CD4-positive, alpha-beta T cell treated with Interleukin-1 beta for 1 hour (primary cell): ENCODE results near the gene SHROOM2.
"Not testable (repeated sequence)": the region's sequence is repeated elsewhere in the genome, so short reads cannot be mapped to it uniquely, and the experiment has no call there.

Experiments
- DNase-seq, 2 donors: peaks; one replicate each; pipeline ENCODE4 v3.0.0-alpha.2; 2020 to 2022

Gene SHROOM2

DNA sequence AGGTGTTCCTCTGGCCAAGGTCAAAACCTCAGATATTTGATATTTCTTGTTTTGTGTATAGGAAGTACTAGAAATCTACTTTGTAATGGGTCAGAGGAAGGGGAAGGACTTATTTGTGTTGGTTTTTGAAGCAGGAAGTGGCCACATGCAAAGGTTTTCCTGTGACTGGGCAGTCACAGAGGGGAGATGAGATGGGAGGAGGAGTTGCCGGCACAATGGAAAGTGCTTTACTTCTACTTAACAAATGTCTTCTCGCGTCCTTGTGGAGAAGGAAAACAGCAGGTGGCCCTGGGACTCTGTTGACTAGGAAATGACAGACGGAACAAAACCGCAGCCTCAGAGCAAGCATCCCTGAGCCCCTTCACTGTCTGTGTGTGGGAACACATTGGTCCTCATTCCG, 46.6 kb downstream of the SHROOM2 start:
- no peak for DNase-seq

DNA sequence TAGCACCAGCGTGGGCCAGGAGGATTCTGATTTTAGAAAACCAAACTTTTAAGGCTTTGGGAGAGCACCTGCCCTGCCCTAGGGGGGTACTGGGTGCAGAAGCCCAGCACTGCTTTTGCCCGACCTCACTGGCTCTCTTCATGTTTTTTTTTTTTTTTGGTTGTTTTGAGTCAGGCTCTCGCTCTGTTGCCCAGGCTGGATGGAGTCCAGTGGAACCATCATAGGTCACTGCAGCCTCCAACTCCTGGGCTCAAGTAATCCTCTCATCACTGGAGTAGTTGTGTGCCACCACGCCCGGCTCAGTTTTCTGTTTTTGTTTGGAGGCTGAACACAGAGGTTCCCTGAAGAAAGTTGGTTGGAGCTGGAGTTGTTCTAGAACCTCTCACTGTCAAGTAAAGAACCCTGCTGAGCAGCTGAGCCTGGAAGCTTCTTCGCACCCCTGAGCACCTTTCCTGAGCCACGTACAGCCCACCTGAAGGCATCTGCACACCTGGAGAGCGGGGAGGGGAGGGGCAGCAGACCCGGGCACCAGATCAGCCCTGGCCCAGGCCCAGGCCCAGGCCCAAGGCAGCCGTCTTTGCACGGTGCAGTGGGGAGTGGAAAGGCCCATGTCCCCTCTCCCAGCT, 49.5 kb downstream of the SHROOM2 start:
- DNase-seq: no peak

DNA sequence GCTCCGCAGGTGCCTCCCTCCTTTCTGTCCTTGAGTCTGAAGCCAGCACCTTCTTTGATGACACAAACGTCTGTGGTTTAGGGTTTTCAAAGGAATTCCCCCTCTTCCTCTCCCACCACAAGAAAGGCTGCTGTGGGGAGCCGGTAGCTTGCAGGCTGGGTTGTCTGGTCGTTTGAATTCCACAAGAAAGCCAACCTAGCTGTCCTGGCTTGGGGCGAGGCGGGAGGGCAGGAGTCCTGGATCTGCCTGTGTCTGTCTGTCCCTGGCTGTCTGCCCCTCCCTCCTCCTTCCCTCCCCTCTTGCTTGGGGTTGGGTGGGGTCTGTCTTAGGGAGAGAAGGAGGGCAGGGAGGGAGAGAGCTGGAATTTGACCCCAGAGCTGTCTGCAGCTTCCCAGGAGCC, 56.3 kb downstream of the SHROOM2 start:
- DNase-seq: no peak

DNA sequence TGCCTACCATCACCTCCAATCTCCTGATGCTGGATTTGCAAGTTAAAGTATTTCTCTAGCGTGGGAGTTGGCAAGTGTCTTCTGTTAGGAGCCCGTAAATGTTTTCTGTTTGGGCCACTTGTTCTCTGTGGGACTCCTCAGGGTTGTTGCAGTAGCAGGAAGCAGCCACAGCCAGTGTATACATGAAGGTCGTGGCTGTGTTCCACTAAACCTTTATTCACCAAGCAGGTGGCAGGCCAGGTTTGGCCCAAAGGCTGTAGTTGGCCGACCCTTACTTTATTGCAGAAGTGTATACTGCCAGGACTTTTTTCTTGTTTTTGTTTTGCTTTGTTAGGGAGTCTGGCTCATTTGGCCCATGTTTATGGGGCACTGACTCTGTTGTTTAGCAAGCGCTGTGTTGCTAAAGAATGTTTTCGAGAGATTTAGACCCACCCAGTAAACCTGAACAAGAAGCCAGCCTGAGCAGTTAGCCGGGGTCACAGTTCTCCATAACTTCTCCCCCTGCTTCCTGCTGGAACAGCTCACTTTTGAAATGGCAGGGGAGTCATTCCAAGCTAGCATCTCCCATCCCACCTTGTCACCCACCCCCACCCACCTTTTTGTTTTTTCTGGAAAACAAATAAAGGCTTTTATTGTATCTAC, 58.8 kb downstream of the SHROOM2 start:
- no peak for DNase-seq

DNA sequence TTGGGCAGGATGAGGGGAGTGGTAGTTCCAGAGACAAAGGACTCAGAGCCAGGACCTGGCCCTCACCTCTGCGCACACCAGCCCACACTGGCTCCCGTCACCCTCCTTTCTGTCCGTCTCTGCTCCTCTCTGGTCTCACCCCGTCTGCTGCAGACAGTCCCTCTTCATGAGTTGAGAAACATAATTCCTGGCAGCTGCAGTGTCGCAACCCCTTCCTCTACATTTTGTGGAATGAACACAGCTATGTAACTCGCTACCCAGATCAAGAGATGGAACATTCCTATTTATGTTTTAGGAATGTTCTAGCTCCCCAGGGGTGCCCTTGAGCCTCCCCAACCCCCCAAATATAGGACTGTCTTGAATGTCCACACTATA, 59.3 kb downstream of the SHROOM2 start:
- no peak for DNase-seq

DNA sequence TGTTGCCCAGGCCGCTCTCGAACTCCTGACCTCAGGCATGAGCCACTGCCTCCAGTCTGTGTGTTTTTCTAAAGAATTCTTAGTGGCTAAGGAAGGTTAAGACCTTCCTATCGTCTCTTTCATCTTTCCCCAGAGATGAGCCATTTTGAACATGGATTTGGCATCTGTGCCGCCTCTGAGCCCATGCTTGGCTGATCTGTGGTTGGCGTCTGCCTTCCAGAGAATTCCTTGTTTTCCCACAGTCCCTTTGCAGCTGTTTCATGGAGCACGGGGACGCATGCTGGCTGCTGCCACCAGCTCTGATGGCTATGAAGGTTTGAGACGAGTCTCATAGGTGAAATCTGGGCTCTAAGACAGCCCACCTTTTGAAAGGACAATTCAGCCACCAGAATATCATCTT, 60.4 kb downstream of the SHROOM2 start:
- DNase-seq: no peak

DNA sequence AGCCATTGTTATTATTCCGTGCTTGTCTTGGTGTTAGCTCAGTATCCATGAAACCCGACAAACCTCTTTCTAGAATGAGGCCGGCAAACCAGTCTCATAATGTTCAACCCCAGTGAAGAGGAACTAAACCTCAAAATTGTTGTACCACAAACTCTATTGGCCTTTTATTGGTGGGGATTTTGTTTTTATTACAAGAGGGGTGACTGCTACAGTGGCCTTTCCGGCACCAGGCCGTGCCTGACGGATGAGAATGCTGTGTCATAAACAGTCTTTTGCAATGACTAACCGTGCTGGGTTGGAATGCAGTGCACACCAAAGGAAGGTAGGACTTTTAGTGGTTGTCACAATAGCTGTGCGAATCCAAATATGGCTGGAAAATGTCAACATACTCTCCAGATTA, 60.8 kb downstream of the SHROOM2 start:
- DNase-seq: no peak

DNA sequence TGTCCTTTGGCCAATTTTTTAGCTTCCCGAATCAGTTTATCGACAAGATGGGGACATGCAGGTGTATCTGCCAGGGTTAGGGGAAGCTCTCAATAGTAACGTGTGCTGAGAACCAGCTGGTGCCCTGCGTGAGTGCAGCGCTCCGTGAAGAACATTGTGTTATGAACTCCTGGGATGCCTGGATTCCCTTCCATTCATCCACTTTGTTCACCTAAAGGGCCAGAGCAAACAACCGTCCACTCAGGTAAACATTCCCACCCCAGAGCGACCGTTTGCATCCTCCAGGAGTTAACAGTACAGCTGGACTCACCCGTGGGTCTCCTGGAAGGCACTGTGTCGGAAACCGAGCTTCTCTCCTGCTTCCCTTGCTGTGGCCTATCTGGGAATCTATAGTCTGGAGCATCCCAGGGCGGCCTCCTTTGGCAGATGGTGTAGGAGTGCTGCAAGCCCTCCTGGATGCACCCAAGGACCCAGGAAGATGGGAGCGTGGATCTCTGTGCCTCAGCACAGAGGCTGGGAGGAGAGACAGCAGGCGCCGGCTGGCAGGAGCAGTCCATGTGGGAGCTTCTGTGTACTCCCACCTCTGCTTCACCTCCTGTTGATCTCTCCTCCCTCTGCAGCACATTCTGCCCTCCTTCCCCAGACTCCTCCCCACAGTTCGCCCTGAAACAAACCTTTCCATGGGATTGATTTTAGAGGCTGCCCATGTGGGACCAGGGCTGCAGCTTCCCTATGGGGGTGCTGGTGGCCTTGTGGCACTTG, 62.7 kb downstream of the SHROOM2 start:
- no peak for DNase-seq

DNA sequence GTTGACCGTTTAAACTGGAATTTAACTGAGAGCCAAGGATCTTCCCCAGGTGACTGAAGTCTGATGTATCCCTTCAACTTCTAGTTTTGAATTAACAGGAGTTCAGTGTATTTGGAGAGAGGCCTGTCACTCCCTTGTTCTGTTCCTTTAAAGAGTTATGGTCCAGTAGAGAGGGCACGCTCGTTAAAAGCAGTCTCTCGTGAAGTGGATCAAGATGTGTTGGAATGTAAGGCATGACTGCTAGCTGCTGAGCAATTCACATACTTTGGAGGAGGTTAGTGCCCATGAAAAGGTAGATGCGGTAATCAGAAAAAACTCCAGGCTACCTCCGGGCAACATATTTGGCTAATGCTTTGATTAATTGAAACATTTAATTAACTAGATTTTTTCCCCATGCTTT, 65.7 kb downstream of the SHROOM2 start:
- DNase-seq: no peak

DNA sequence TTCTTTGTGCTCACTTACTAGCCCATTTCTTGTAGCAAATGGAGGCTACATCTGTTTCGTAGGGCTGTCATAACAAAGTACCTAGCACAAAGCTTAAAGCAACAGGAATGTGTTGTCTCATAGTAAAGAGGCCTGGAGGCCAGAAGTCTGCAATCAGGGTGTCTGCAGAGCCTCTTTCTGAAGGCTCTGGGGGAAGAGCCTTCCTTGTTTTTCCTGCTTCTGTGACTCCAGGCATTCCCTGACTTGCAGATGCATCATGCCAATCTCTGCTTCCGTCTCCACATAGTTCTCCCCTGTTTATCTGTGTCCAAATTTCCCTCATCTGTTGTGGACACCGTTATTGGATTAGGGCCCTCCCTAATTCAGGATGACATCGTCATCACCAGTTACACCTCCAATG, 67.1 kb downstream of the SHROOM2 start:
- DNase-seq: no peak

DNA sequence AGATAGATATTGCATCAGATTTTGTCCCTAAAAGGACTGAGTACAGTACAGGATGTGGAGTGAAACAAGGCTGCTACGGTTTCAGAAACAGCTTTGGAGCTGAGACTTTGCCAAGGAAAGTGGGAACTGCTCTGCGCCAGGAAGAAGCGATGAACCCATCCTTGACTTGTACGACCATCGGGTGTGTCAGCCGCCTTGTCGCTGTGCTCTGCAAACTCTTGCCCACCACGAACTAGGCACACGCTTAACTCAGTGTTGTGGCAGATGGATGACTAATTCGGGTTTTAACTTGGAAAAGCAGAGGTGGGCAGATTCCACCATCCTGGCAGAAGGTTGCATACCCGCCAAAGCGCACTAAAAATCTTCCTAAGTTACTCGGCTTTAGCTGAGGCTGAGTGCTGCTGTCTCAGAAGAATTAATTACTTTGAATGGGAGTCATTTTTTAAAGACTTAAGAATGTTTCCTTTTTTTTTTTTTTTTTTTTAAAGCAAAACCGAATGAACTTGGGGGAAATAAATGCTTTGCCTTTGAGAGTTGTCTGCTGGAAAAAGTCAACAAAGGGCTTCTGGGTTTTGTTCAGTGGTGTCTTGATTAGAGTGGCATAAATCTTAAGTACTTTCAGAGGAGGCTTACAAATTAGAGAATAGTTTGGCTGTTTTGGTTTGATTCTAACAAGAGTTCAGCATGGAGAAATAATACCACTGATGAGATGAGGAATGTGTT, 69.5 kb downstream of the SHROOM2 start:
- no peak for DNase-seq

DNA sequence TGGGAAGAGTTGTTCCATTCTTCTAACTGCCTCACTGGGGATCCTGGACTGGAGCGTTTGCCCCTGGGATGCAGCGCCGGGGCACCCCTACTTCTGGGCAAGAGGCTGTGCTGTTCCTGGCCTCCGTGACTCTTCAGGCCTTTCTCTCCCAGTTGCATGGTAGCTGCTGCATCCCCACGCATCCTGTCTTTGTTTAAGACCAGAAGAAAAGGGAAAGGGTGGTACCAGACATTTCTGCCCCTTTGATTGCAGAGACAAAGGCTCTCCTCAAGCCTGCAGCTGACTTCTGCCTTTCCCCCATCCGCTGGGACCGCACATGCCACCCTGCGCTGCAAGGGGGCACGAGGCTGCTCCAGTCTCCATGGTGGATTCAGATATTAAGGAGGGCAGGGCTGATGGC, 70.4 kb downstream of the SHROOM2 start:
- no peak for DNase-seq

DNA sequence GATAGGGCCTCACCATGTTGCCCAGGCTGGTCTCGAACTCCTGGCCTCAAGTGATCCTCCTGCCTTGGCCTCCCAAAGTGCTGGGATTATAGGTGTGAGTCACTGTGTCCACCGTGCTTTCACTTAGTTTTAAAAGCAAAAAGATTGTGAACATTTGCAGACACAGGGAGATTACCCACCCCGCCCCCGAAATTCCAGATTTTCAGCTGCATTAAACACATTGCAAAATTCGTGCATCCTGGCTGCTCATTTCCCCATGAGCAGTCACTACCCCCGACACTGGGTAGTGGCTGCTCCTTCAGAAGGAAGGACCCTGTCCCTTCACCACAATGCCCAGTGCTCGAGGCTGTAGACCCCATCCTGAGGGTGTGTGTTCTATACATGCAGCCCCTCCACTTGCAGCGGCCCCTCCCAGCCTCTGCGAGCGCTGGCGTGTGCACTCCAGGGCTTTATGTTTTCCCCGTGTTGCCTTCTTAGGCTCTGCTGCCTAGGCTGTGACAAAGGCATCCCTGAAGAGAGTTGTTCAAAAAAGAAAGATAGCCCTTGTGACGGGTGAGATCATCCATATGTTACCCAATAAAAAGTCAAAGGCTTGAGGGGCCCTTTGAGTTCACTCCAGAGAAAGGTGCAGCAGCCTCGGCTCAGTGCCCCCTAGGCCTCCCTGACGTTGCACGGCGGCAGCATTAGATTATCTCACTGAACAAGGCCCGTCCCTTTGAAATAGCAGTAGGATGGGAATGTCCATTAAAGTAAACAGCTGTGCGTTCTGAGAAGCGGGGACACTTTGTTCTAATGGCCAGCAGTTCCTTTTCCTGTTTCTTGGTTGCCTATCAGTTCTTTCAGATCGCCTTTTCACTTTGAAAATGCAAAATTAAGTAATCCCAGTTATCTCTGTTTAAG, 71.6 kb downstream of the SHROOM2 start:
- no peak for DNase-seq

DNA sequence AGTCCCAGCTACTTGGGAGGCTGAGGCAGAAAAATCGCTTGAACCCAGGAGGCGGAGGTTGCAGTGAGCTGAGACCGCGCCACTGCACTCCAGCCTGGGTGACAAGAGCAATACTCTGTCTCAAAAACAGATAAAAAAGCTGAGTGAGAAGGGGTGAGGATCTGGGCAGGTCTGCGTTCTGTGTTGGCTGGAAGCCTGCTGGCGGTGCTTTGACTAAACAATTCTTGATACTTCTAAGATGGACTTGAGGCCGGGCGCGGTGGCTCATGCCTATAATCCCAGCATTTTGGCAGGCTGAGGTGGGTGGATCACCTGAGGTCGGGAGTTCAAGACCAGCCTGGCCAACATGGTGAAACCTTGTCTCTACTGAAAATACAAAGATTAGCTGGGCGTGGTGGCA, 72.5 kb downstream of the SHROOM2 start:
- DNase-seq: not testable (repeated sequence)

DNA sequence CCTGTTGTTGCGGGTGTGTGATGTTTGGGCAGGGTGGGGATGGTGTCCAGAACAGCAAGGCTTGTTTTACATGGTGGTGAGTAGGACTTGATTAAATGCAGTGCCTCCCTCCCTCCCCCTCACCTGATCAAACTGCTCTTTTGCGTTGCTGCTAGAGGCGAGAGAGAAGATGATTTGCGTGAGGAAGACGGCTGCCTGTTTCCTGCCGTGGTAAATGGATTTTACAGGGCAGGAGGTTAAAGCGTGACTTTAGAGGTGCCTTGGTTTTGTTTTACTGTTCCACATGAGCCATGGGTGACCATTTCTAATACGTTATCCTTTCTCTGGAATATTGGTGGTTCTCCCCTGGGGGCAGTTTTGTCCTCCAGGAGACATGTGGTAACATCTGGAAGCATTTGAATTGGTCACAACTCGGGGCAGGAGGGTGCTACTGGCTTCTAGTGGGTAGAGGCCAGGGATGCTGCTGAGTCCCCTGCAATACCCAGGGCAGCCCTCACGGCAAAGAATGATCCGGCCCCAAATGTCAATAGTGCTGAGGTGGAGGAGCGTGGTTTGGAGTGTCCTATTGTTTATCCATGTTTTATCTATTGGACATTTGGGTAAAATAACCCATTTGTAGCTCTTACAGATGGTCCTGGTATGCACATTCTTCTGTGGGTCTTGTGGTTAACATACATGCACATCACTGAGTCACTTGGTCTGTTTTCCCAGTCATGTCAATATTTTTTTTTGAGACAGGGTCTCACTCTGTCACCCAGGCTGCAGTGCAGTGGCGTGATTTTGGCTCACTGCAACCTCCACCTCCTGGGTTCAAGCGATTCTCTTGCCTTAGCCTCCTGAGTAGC, 73.7 kb downstream of the SHROOM2 start:
- DNase-seq: no peak

DNA sequence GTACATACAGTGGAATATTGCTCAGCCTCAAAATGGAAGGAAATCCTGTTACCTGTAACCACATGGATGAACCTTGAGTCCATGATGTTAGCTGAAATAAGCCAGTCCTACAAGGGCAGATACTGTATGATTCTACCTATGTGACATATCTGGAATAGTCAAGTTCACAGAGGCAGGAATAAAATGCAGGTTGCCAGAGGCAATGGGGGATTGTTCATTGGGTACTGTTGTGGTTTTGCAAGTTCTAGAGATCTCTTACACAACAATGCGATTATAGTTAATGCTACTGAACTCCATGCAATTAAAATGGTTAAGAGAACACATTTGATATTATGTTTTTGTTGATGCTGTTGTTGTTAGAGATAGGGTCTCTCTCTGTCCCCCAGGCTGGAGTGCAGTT, 74.6 kb downstream of the SHROOM2 start:
- no peak for DNase-seq

DNA sequence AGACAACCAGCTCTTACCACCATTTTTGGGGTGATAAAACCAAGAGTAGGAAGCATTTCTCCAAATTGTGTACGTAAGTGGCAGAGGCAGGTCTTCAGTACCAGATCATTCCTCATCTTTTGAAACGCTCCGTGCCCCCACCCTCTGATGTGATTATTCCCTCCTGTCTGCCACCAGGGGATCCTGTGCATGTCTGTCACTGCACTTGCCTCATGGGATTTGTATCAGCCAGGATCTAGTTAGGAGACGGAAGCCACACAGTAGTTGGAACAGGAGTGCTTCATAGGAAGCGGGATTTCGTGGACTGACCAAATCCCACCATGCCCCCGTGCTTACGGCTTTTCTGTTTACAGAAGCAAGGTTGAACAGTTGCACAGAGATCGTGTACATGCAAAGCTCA, 75.5 kb downstream of the SHROOM2 start:
- DNase-seq: no peak

DNA sequence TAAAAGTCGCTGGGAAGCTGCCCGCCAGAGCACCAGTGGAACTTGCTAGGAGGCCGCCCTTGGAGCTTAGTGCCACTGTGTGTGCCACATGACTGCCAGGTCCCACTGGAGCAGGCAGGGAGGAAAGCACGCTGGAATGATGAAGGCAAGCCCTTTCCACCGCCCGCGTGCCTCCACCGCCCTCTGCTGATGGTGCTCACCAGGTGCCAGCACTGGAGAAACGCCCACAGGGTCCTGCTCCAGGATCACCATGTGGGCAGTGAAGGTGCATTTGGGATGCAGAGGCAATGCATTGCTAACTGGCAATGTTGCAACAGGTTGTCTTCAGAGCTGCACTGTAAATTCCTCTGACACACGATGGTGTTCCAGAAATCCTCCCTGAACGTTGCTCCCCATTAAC, 76.3 kb downstream of the SHROOM2 start:
- DNase-seq: no peak

DNA sequence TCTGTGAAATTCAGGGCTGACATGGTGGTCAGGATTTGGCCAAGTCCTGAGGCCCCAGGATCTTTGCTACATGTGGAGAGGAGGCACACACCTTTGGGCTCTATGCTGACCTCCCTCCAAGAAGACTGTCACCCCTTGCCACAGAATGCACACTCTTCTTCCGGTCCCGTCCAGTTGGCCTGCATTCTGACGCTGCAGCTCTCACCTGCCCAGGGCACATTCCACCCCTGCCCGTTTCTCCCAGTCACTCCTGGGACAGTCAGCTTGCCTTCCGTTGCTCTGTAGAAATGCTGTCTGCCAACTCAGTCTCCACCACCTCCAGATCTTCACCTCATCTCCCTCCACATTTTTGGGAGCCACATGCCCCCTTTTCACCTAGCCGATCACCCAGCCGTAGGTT, 76.7 kb downstream of the SHROOM2 start:
- no peak for DNase-seq

DNA sequence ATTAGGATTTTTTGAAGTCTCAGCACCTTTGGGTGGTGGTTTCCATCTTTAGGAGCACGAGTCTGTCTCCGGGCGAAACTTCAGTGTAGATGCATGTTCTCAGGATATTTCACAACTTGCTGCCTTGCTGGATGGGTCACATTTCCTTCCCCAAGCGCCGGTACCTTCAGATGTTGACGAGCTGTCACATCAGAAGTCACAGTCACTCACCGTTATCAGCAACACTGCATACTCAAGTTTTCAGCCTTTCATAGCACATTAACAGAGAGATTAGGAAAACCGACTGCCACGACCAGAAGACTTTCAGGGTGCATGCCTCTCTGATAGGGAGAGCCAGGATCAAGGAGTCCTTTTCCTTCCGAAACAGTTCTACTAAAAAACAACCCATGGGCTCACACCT, 77.8 kb downstream of the SHROOM2 start:
- no peak for DNase-seq

DNA sequence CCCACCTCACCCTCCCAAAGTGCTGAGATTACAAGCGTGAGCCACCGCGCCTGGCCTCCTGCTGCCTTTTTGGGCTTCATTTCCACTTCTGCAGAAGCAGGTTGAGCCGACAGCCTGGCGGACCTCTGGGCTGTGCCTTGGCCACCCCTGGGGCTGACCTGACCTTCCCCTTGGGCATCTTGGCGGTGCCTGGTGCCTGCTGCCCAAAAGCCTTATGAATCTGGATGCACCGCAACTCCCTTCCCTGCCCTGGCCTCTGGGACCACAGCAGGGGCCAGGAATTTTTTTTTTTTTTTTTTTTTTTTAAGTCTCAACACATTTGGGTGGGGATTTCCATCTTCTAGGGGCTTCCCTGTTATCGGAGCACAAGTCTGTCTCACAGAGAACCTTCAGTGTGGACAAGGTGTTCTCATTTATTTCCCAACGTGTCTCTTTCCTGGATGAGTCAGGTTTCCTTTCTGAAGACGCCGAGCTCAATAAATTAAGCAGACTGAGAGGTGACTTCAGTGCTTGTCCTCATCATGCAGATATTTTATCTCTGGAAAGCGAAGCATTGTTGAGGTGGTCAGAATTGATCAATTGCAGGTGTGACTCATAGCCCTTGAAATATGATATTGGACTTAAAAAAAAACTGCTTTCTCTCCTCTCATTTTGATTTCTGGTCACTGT, 79.7 kb downstream of the SHROOM2 start:
- DNase-seq: no peak
